Endothelial cell (in vitro differentiated cells): ENCODE data around the gene SFTPB. TPM values are rescaled to one million over a fixed set of nuclear protein-coding genes. Genes with fewer than 3 reads are reported as not detected.

Experiments
- DNase-seq: peaks from one replicate; pipeline ENCODE4 v3.0.0; 2021; ENCODE audit warnings: low spot score
- H3K27ac Mint-ChIP-seq: one replicate; pipeline ENCODE4 v1.8.0; 2021; ENCODE audit warnings: mixed read lengths, inconsistent platforms; ENCODE audit not compliant: unreplicated experiment
- H3K27me3 Mint-ChIP-seq: one replicate; pipeline ENCODE4 v1.8.0; 2021; ENCODE audit warnings: mild to moderate bottlenecking, moderate library complexity, mixed read lengths, inconsistent platforms; ENCODE audit not compliant: unreplicated experiment
- H3K36me3 Mint-ChIP-seq: one replicate; pipeline ENCODE4 v1.8.0; 2021; ENCODE audit warnings: mild to moderate bottlenecking, low read depth, mixed read lengths, inconsistent platforms; ENCODE audit not compliant: unreplicated experiment
- H3K4me1 Mint-ChIP-seq: one replicate; pipeline ENCODE4 v1.8.0; 2021; ENCODE audit warnings: mild to moderate bottlenecking, mixed read lengths, inconsistent platforms; ENCODE audit not compliant: unreplicated experiment
- H3K4me3 Mint-ChIP-seq: one replicate; pipeline ENCODE4 v1.8.0; 2021; ENCODE audit warnings: mild to moderate bottlenecking, mixed read lengths, inconsistent platforms; ENCODE audit not compliant: unreplicated experiment
- H3K9me3 Mint-ChIP-seq: one replicate; pipeline ENCODE4 v1.8.0; 2021; ENCODE audit warnings: mixed read lengths, inconsistent platforms; ENCODE audit not compliant: unreplicated experiment
- CTCF ChIP-seq: fragments of 200-600 bp; sonication (generic); IDR thresholded peaks from one replicate; pipeline ENCODE4 v1.5.0; 2021; ENCODE audit warnings: antibody characterized with exemption; ENCODE audit not compliant: unreplicated experiment
- total RNA-seq: library from RNA; stranded (reverse); fragmentation: NEBNext Ultra II Directional; extraction: Animal tissue kit (Norgen Biotek cat#: 25700); gene quantifications from one replicate; pipeline ENCODE4 v1.2.1, GENCODE V29; 2021; ENCODE audit not compliant: unreplicated experiment

SFTPB gene
- total RNA-seq, 1 donor from 2014 or later: not detected

GRCh38 chr2:85665264-85665937, 2.6 kb downstream of the SFTPB start:
- DNase-seq: no peak
- Mint-ChIP-seq H3K27me3 (peaks cover 22% of the 10 kb centered on the region), H3K4me3 (no peak overlapping the region), H3K9me3 (no peaks in the 10 kb centered on the region), H3K27ac (peak overlapping the region; percentile 63), H3K36me3 (peaks cover 17% of the 10 kb centered on the region), H3K4me1 (peaks cover 18% of the 10 kb centered on the region)
- TF ChIP-seq CTCF: no peak

DNA sequence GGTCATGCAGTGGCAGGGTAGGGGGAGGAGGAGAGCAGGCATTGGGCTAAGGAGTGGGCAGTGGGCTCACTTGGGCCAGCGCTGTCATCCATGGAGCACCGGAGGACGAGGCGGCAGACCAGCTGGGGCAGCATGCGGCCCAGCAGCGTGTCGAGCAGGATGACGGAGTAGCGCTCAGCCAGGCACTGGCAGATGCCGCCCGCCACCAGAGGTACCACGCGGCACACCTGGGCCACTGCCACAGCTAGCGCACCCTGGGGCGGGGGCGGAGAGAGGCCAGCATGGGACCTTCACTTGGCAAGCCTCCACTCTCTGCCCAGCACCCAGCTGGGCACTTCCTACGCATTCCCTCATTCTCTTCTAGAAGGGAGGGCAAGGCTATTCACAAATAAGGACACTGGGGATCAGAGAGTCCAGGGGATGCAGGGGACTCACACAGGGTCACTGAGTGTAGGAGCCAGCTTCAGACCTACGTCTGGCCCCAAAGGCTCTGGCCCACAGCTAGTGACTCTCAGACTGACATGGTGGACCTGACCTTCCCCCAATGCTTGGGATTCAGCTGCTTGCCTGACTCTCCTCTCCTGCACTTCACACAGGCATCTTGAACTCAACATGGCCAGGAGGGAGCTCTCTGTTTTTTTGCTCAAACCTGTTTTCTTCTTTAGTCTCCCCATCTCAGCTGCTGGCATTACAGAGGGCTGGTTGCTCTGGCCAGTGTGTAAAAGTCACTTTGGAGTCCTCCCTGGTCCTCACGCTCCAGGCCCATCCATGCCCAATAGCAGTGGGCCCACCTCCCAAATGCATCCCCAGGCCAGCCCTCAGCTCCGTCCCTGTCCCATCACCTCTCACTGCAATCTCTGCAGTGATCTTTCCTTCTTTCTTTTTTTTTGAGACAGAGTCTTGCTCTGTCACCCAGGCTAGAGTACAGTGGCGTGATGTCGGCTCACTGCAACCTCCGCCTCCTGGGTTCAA, 4.1 kb downstream of the SFTPB start:
- peaks cover 20% of the 10 kb centered on the region for H3K36me3 Mint-ChIP-seq
- peaks cover 18% of the 10 kb centered on the region for H3K4me1 Mint-ChIP-seq
- DNase-seq: no peak
- no peak overlapping the region for H3K27ac Mint-ChIP-seq
- TF ChIP-seq CTCF: no peak
- H3K4me3 Mint-ChIP-seq: no peak overlapping the region
- no peaks in the 10 kb centered on the region for H3K9me3 Mint-ChIP-seq
- H3K27me3 Mint-ChIP-seq: peaks cover 22% of the 10 kb centered on the region

GRCh38 chr2:85662899-85663593, 5.0 kb downstream of the SFTPB start:
- TF ChIP-seq CTCF: no peak
- no peaks in the 10 kb centered on the region for H3K9me3 Mint-ChIP-seq
- peaks cover 23% of the 10 kb centered on the region for H3K36me3 Mint-ChIP-seq
- no peak for DNase-seq
- peaks cover 20% of the 10 kb centered on the region for H3K27me3 Mint-ChIP-seq
- H3K4me3 Mint-ChIP-seq: peak overlapping the region; percentile 47
- H3K27ac Mint-ChIP-seq: peak overlapping the region; percentile 13
- peaks cover 18% of the 10 kb centered on the region for H3K4me1 Mint-ChIP-seq

- H3K27ac Mint-ChIP-seq: no peak overlapping the region
- DNase-seq: no peak
- TF ChIP-seq CTCF: no peak
- peaks cover 15% of the 10 kb centered on the region for H3K36me3 Mint-ChIP-seq
- H3K4me1 Mint-ChIP-seq: peaks cover 17% of the 10 kb centered on the region
- H3K4me3 Mint-ChIP-seq: no peak overlapping the region
- peaks cover 18% of the 10 kb centered on the region for H3K27me3 Mint-ChIP-seq
- no peaks in the 10 kb centered on the region for H3K9me3 Mint-ChIP-seq
Measured at GRCh38 chr2:85661139-85661858, 6.7 kb downstream of the SFTPB start.
